ENCODE data around the gene MSN.

MSN gene

DNA sequence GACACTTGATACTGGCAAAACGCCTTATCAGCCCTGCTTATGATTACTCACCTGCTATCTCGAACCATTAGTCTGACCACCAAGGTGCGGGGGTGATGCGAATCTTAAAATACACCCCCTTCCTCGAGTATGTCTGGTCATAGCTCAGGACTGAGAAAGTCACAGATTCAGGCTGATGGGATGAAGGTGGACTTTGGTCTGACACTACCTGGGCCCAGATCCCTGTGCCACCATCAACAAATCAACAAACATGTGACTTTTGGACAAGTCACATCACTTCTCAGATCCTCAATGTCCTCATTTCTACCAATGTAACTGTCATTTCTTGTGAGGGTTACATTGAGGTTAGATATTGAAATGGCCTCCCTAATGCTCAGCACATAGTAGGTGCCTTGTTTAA lies 9.8 kb upstream of the MSN start:
- no peak overlapping the region for H3K4me2 ChIP-seq (ENCODE audit: low read length)
- H3K27ac ChIP-seq, result no peak overlapping the region
- no peaks in the 10 kb centered on the region for H3K9me3 ChIP-seq (ENCODE audit: control insufficient read depth, low read length)
- no peaks in the 10 kb centered on the region for H3K36me3 ChIP-seq (ENCODE audit: control insufficient read depth, insufficient read depth, low read length)
- no peaks in the 10 kb centered on the region for H3K79me2 ChIP-seq
- H3K27me3 ChIP-seq (ENCODE audit: control insufficient read depth, insufficient read depth, low read length), result no peaks in the 10 kb centered on the region
- no peaks in the 10 kb centered on the region for H3K4me1 ChIP-seq
- H2AFZ ChIP-seq, result no peak overlapping the region
- H3K9ac ChIP-seq, result no peak overlapping the region
- H3K4me3 ChIP-seq (ENCODE audit: low read depth, low read length), result no peak overlapping the region
- TF ChIP-seq, protein P1, sequence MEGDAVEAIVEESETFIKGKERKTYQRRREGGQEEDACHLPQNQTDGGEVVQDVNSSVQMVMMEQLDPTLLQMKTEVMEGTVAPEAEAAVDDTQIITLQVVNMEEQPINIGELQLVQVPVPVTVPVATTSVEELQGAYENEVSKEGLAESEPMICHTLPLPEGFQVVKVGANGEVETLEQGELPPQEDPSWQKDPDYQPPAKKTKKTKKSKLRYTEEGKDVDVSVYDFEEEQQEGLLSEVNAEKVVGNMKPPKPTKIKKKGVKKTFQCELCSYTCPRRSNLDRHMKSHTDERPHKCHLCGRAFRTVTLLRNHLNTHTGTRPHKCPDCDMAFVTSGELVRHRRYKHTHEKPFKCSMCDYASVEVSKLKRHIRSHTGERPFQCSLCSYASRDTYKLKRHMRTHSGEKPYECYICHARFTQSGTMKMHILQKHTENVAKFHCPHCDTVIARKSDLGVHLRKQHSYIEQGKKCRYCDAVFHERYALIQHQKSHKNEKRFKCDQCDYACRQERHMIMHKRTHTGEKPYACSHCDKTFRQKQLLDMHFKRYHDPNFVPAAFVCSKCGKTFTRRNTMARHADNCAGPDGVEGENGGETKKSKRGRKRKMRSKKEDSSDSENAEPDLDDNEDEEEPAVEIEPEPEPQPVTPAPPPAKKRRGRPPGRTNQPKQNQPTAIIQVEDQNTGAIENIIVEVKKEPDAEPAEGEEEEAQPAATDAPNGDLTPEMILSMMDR (IDR thresholded peaks at IDR 0.05), result no peak

DNA sequence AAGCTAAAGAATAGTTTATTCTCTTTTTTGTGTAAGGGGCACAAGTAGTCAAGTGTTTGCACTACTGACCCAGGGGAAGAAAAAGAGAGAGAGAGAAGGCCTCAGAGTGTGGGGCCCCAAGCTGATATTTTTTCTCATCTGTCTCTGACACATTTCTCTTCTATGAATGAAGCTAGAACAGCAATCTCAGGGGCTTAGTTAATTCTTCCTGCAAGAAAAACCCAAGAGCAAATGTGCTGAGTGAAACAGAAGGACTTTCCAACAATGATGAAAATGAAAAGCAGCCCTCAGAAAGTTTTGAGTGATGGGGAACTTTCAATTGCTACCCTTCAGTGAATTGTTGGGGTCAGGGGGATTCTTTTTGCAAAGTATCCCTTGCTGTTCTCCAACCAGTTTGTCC lies 9.2 kb upstream of the MSN start:
- Histone ChIP-seq H3K9me3 (ENCODE audit: control insufficient read depth, low read length) (no peaks in the 10 kb centered on the region), H3K9ac (no peak overlapping the region), H3K36me3 (ENCODE audit: control insufficient read depth, insufficient read depth, low read length) (no peaks in the 10 kb centered on the region), H3K4me2 (ENCODE audit: low read length) (no peak overlapping the region), H2AFZ (no peak overlapping the region), H3K4me3 (ENCODE audit: low read depth, low read length) (no peak overlapping the region), H3K4me1 (no peaks in the 10 kb centered on the region), H3K27me3 (ENCODE audit: control insufficient read depth, insufficient read depth, low read length) (no peaks in the 10 kb centered on the region), H3K79me2 (no peaks in the 10 kb centered on the region), H3K27ac (no peak overlapping the region)
- TF ChIP-seq, protein P1 (IDR thresholded peaks at IDR 0.05), result no peak

DNA sequence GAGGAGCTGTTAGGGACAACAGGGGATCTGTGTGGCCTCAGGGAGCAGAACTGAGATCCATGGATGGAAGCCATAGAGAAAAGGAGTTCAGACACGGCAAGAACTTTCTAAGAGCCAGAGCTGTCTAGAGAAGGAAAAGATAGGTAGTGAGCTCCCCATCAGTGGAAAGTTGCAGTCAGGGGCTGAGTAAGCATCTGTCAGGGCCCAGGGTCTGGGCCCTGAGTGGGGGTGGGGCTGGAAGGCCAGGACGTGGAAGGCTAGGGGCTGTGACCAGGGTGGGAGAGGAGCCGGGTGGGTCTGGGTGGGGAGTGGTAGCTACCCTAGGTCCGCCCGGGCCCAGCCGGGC lies 324 bp upstream of the MSN start:
- H3K9ac ChIP-seq, result no peak overlapping the region

DNA sequence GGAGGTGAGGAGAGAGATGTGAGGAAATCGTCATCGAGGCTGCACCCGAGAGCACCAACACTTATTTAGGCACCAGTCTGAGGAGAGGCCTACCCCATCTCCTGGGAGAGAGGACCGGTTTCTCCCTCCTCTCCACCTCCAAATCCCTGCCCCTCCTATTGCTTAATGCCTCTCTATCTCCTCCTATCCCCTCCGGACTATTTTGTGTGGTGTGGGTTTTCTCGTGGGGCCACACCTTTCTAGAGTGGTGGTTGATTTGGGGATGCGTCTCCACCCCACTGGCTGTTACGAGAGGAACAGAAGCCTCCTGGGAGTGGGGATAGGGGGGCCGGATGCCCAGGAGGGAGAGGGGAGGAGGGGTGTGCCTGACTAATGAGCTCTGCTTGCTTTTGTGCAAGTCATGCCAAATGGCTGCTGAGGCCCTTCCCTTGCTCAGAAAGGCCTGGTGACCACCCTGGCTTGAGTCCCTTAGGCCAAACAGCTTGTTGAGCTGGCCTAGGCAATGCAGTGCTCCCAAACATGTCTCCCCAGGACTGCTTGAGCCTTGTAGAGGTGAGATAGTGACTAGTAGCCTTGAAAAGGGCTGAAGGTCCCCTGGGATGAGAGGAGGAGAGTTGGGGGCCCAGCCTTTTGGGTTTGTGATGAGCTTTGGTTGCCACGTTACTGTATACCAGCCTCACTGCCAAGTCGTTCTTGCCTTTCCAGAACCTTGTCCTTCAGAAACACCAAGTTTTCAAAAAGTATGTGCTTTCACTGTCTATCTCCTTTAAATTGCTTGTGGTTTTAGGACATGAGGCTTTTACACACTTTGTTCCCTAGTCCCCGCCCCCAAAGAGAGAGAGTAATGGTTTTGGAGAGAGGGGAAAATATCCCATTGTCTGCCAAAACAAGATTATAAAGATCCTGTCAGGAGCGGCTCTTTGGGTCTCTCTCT lies 1.2 kb downstream of the MSN start:
- Histone ChIP-seq H3K4me2 (ENCODE audit: low read length) (peak overlapping the region; percentile 69), H3K9me3 (ENCODE audit: control insufficient read depth, low read length) (no peaks in the 10 kb centered on the region), H3K4me3 (ENCODE audit: low read depth, low read length) (peak overlapping the region; percentile 65), H3K4me1 (no peaks in the 10 kb centered on the region), H3K36me3 (ENCODE audit: control insufficient read depth, insufficient read depth, low read length) (no peaks in the 10 kb centered on the region), H3K79me2 (peaks cover 7% of the 10 kb centered on the region), H3K27me3 (ENCODE audit: control insufficient read depth, insufficient read depth, low read length) (no peaks in the 10 kb centered on the region), H3K9ac (no peak overlapping the region), H3K27ac (peak overlapping the region; percentile 67), H2AFZ (peak overlapping the region; percentile 82)
- TF ChIP-seq, protein P1 (IDR thresholded peaks at IDR 0.05), result no peak

More for the DNA sequence above, 324 bp upstream of the MSN start:
- no peak overlapping the region for H3K4me2 ChIP-seq (ENCODE audit: low read length)
- TF ChIP-seq, protein P1 (IDR thresholded peaks at IDR 0.05), result no peak
- no peaks in the 10 kb centered on the region for H3K27me3 ChIP-seq (ENCODE audit: control insufficient read depth, insufficient read depth, low read length)
- H3K9me3 ChIP-seq (ENCODE audit: control insufficient read depth, low read length), result no peaks in the 10 kb centered on the region
- peaks cover 7% of the 10 kb centered on the region for H3K79me2 ChIP-seq
- no peaks in the 10 kb centered on the region for H3K36me3 ChIP-seq (ENCODE audit: control insufficient read depth, insufficient read depth, low read length)
- peak overlapping the region; percentile 74 for H2AFZ ChIP-seq
- no peak overlapping the region for H3K4me3 ChIP-seq (ENCODE audit: low read depth, low read length)
- no peaks in the 10 kb centered on the region for H3K4me1 ChIP-seq
- peak overlapping the region; percentile 7 for H3K27ac ChIP-seq

DNA sequence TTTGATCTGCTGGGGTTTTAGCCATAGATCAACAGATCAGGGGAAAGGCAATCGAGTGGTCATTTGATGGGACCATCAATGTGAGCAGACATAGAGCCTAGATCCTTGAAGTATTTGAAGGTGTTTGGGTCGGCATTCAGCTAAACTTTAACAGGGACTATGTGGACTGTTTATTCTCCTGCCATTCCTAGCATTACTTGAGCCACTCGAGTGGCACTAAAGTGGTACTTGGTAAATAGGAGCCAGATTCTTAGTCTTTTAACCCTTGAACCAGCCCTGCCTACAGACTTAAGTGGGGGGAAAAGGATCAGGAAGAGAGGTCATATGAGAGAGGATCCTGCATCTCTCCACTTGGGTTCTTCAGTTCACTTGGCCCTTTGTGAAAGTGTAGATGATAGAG lies 3.8 kb downstream of the MSN start:
- Histone ChIP-seq H2AFZ (no peak overlapping the region), H3K4me2 (ENCODE audit: low read length) (no peak overlapping the region), H3K27ac (no peak overlapping the region), H3K79me2 (peaks cover 12% of the 10 kb centered on the region), H3K27me3 (ENCODE audit: control insufficient read depth, insufficient read depth, low read length) (no peaks in the 10 kb centered on the region), H3K4me1 (no peaks in the 10 kb centered on the region), H3K4me3 (ENCODE audit: low read depth, low read length) (no peak overlapping the region), H3K9me3 (ENCODE audit: control insufficient read depth, low read length) (no peaks in the 10 kb centered on the region), H3K9ac (no peak overlapping the region), H3K36me3 (ENCODE audit: control insufficient read depth, insufficient read depth, low read length) (no peaks in the 10 kb centered on the region)
- TF ChIP-seq, protein P1 (IDR thresholded peaks at IDR 0.05), result no peak
